Measurements from ENCODE around the gene HOXD8.
A peak's percentile ranks its signal among the peaks of the same experiment; 100 is the strongest.

The HOXD8 gene

DNA sequence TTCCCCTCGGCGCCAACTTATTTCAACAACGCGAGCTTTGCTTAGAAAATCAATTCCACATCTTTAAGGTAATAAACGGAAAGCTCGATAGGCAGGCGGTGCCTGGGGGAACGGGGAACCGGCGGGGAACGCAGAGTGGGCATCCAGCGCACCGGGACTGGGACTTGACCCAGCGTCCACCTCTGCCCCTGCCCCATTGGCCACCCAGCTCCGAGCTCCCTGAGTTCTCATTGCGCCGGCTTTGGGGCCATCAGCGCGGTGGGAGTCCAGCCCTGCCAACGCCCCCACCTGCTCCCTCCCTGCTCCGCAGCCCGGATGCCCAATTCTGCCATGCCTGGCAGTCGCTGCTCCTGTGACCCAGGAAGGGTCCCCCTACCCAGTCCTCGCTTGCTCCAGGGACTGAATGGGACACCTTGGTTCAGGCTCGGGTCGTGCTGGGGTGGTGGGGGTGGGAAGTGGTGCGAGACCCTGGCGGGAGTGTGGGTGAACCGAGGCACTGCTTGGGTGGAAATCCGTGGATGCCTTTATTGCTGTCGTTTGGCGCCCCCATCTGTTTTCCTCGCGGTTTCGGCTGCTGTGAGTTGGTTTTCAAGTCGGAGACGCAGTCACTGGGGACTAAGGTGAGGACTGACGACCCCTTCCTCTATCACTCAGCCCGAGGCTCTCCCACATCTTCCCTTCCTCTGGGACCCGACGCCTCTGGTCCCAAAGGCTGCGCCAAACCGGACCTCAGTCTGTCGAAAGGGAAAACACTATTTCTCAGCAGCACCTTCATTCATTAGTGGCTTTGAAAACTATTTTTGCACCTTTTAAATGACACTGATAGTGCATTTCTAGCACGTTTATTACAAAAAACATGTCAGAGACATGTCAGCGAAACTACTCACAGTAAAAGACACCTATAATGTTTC is 43.4 kb upstream of the HOXD8 start:
- Histone ChIP-seq H3K27me3 (ENCODE audit: control insufficient read depth, insufficient read depth, low read length) (peaks cover 100% of the 10 kb centered on the region), H3K4me3 (ENCODE audit: low read length) (no peak overlapping the region), H3K9me3 (ENCODE audit: control insufficient read depth, low read length) (peaks cover 3% of the 10 kb centered on the region), H3K36me3 (ENCODE audit: control insufficient read depth, insufficient read depth, low read length) (no peaks in the 10 kb centered on the region), H3K4me1 (ENCODE audit: control insufficient read depth, insufficient read depth, low read length) (peaks cover 20% of the 10 kb centered on the region), H3K9ac (ENCODE audit: low read length) (no peak overlapping the region)

DNA sequence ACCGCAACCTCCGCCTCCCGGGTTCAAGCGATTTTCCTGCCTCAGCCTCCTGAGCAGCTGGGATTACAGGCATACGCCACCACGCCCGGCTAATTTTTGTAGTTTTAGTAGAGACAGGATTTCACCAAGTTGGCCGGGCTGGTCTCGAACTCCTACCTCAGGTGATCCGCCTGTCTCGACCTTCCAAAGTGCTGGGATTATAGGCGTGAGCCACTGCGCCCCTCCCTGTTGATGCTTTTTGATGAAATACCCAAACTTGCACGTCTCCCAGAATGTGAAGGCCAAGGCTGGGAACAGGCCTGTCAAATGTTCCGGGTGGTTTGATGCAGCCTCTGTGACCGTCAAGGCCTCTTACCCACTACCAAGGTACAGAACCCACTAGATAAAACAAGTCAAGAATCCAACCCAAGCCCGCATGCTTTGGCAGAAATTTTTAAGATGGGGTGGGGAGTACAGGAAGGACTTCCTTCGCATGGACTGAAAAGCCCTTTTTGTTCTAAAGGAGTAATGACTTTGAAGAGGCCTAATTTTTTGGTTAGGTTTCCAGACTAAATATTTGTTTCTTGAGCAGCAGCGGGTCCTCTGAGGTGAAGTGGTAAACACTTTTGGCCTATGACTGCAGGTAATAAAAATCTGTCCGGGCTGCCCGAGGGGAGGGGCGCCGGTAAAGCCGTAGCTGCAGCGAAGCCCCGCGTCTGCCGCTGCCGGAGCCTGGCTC is 42.0 kb upstream of the HOXD8 start:
- H3K4me3 ChIP-seq (ENCODE audit: low read length) = no peak overlapping the region

DNA sequence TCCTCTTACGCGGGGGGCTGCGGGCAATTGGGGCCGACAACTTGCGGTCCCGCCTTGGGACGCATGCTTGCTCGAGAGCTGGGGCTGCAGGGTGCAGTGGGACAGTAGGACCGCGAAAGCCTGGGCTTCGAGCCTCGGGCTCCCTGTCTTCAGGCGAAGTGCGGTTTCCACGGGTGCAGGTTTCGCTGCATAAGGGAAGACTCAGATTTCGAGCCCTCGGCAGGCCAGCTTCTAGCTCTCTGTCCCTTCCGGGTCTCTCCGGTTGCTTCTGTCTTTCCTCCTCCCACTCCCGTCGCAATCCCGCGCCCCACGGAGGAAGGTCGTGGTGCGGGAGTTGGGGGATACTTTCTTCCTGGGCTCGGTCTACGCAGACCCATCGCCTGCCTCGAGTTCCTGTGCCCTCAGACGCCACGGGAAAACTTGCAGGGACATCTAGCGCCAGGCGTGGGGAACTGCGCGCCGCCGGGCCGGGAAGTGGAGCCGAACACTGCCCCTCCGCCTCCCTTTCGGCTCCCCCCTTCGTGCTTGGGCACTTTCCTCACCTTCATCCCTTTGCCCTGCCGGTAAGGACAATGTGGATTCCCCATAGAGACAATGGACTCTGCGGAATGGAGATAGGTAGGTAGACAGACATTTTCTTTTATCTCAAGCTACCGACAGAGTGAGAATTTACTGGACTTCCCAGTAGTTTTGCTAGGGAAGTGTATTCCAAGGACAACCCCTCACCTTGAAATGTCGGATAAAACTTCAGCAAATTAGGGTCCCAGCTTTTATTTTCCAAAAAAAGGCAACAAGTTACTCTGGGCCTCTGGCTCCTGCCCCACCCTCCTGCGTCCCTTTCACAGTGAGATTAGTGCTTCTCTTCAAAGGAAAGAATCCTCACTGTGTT is 41.2 kb upstream of the HOXD8 start:
- Histone ChIP-seq H3K4me1 (ENCODE audit: control insufficient read depth, insufficient read depth, low read length) (peaks cover 23% of the 10 kb centered on the region), H3K27me3 (ENCODE audit: control insufficient read depth, insufficient read depth, low read length) (peaks cover 98% of the 10 kb centered on the region), H3K4me3 (ENCODE audit: low read length) (peak overlapping the region; percentile 17)

More for the DNA sequence above, 42.0 kb upstream of the HOXD8 start:
- H3K36me3 ChIP-seq (ENCODE audit: control insufficient read depth, insufficient read depth, low read length) = no peaks in the 10 kb centered on the region
- no peak overlapping the region for H3K9ac ChIP-seq (ENCODE audit: low read length)
- H3K27me3 ChIP-seq (ENCODE audit: control insufficient read depth, insufficient read depth, low read length) = peaks cover 99% of the 10 kb centered on the region
- H3K9me3 ChIP-seq (ENCODE audit: control insufficient read depth, low read length) = peaks cover 3% of the 10 kb centered on the region
- H3K4me1 ChIP-seq (ENCODE audit: control insufficient read depth, insufficient read depth, low read length) = peaks cover 20% of the 10 kb centered on the region

DNA sequence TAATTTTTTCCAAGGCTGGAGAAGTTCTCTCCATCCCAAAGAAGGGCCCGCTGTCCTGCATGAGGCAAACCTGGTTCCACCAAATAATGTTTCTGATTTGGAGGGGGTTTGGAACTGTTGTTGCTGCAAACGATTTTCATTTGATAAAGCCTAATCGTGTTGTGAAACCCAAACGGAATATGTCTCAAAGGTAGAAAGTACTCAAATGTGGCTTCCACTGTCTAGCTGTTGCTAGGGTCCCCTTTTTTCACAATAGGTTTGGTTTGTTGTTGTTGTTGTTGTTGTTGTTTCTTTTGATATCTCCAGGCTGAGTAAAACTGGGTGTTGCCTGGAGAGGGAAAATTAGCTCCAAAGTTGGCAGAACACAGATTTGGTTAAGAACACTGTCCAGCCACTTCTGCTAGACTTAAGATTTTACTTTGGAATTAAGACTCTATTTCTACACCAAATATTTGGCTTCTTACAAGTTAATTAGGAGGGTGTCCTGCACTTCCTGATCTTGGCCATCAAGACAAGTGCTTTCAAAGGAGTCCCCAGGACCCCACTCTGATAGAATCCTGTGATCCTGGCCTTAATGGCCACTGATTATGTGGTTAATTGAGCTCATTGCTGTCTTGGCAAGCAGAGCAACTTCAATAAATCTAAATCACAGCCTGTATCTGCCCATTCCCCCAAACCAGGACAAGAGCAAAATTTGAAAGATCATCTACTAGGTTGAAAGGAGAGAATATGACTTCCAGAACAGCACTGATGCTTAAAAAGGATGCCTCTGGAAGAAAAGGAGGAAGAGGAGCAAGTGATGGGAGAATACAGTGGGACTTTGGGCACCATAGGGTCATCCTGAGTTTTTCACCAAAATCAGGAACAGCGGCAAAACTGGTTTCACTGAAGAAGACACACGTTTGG is 40.3 kb upstream of the HOXD8 start:
- Histone ChIP-seq H3K9ac (ENCODE audit: low read length) (no peak overlapping the region), H3K27me3 (ENCODE audit: control insufficient read depth, insufficient read depth, low read length) (peaks cover 98% of the 10 kb centered on the region), H3K36me3 (ENCODE audit: control insufficient read depth, insufficient read depth, low read length) (no peaks in the 10 kb centered on the region)

More for the DNA sequence above, 41.2 kb upstream of the HOXD8 start:
- peaks cover 3% of the 10 kb centered on the region for H3K9me3 ChIP-seq (ENCODE audit: control insufficient read depth, low read length)
- H3K9ac ChIP-seq (ENCODE audit: low read length) = no peak overlapping the region
- H3K36me3 ChIP-seq (ENCODE audit: control insufficient read depth, insufficient read depth, low read length) = no peaks in the 10 kb centered on the region

DNA sequence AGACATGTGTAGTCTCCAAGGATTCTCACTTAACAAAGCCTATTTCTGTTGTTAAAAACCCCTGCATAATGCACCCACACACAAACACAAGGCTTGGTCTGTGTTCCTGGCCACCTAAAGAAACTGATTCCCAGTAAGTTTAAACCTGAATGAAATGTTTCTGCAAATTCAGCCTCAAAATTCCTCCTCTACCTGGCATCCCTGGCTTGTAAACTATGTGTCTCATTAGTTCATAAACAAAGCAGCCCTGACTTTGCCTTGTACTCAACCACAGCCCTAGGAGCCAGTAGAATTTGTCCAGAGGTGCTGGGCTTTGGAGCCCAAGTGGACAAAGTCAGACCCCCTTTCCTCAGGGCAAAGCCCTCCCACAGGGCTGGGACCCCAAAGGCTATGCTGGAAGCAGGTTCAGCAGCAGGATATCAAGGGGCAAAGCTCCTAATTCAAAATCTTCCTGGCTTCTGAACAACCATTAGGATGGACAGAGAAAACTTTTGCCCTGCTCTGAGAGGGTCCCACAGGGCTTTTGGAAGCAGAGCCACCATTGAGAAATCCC is 39.6 kb upstream of the HOXD8 start:
- H3K4me3 ChIP-seq (ENCODE audit: low read length) = no peak overlapping the region
- no peaks in the 10 kb centered on the region for H3K36me3 ChIP-seq (ENCODE audit: control insufficient read depth, insufficient read depth, low read length)
- peaks cover 27% of the 10 kb centered on the region for H3K4me1 ChIP-seq (ENCODE audit: control insufficient read depth, insufficient read depth, low read length)
- peaks cover 98% of the 10 kb centered on the region for H3K27me3 ChIP-seq (ENCODE audit: control insufficient read depth, insufficient read depth, low read length)
- H3K9ac ChIP-seq (ENCODE audit: low read length) = no peak overlapping the region
- no peaks in the 10 kb centered on the region for H3K9me3 ChIP-seq (ENCODE audit: control insufficient read depth, low read length)

More for the DNA sequence above, 40.3 kb upstream of the HOXD8 start:
- Histone ChIP-seq H3K9me3 (ENCODE audit: control insufficient read depth, low read length) (peaks cover 3% of the 10 kb centered on the region), H3K4me3 (ENCODE audit: low read length) (no peak overlapping the region), H3K4me1 (ENCODE audit: control insufficient read depth, insufficient read depth, low read length) (peaks cover 27% of the 10 kb centered on the region)

DNA sequence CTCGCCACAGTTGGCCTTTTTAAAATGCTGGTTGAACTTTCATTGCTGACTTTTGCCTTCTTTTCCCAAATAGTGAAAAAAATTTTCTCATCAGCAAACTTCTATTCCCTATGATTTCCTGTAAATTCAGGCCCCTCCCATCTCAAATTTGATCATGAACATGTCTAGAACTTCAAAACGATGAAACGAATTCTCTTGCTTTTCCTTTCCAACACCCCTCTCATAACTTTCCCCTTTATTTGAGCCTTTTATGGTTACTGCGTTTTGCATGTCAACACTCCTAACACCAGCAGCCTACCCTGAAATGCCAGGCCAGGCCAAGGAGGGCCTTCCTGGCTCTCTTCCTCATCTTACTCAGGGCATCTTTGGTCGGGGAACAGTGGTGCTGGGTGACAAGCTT is 38.6 kb upstream of the HOXD8 start:
- Histone ChIP-seq H3K9ac (ENCODE audit: low read length) (no peak overlapping the region), H3K4me3 (ENCODE audit: low read length) (no peak overlapping the region), H3K36me3 (ENCODE audit: control insufficient read depth, insufficient read depth, low read length) (no peaks in the 10 kb centered on the region), H3K9me3 (ENCODE audit: control insufficient read depth, low read length) (no peaks in the 10 kb centered on the region), H3K27me3 (ENCODE audit: control insufficient read depth, insufficient read depth, low read length) (peaks cover 98% of the 10 kb centered on the region), H3K4me1 (ENCODE audit: control insufficient read depth, insufficient read depth, low read length) (peaks cover 21% of the 10 kb centered on the region)

DNA sequence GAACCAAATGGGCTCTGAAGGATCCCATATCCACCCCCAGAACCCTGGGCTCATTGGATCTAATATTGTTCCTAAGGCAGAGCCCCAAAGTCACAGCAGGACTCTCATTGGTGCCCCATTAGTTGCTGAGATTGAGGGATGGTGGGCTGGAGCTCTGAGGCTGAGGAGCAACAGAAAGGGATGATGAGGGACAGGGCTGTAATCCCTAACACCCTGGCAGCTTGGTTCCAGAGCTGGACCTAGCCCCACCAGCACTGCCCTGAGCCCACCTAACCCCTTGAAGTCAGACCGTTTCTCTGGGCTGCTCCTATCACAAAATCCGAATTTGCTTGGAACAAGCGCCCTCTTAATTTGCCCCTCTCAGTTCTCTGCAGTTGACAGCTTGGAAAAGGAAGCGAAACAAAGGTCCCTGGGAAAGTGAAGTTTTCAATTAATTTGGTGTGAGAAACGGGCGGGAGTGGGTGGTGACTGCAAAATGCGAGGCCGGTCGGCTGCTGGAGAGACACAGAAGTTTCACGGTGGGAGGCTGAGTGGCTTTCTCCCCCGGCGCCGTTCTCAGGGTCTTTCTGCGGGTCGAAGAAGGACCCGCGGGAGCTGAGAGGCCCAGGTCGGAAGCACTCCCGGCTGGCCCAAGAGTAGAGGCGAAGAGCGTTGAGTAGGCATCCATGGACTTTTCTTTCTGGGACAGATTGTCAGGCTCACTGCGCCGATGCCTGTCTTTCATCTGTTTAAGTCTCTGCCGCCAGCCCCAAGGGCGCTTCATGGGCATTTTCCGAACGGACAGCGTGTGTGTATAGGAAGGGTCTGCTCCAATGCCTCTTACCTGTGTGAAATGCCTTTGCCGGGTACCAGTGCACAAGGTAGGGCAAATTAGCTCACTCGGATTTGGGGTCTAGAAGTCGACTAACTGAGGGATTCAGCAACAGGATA is 37.9 kb upstream of the HOXD8 start:
- Histone ChIP-seq H3K4me1 (ENCODE audit: control insufficient read depth, insufficient read depth, low read length) (peaks cover 16% of the 10 kb centered on the region), H3K4me3 (ENCODE audit: low read length) (no peak overlapping the region), H3K9me3 (ENCODE audit: control insufficient read depth, low read length) (no peaks in the 10 kb centered on the region), H3K27me3 (ENCODE audit: control insufficient read depth, insufficient read depth, low read length) (peaks cover 97% of the 10 kb centered on the region), H3K36me3 (ENCODE audit: control insufficient read depth, insufficient read depth, low read length) (no peaks in the 10 kb centered on the region), H3K9ac (ENCODE audit: low read length) (no peak overlapping the region)

DNA sequence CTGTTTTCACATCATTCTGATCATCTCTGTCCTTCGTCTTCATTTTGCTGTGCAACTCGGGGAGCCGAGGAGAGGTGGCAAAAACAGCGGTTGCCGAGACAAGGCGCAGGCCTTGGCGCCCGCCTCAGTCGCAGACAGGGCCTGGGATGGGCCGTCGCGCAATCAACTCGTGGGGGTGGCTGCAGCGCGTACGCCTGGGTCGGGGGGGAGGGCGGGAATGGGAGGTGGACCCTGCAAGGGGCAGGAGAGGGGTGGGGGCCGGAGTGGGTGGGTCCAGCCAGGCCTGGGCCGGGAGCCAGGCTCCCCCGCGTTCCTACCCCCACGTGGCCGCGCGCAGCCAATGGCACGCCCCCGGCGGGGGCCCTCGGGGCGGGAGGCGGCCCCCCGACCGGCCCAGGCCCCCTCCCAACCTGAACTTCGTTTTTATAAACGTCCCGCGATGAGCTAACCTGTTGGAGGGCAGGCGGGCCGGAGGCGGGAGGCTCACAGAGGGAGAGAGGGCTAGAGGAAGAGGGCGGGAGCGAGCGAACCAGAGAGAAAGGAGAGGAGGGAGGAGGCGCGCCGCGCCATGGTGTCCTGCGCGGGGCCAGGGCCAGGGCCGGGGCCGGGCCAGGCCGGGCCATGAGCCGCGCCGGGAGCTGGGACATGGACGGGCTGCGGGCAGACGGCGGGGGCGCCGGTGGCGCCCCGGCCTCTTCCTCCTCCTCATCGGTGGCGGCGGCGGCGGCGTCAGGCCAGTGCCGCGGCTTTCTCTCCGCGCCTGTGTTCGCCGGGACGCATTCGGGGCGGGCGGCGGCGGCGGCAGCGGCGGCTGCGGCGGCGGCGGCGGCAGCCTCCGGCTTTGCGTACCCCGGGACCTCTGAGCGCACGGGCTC is 37.0 kb upstream of the HOXD8 start, which contains the start of gene HOXD13:
HOXD13 (plus strand) TSS at position 452 of the 875 bp plus-strand sequence; CDS start at position 622, 170 bp downstream.
- Histone ChIP-seq H3K4me1 (ENCODE audit: control insufficient read depth, insufficient read depth, low read length) (peaks cover 23% of the 10 kb centered on the region), H3K9me3 (ENCODE audit: control insufficient read depth, low read length) (no peaks in the 10 kb centered on the region), H3K9ac (ENCODE audit: low read length) (no peak within 1 kb of the TSS), H3K27me3 (ENCODE audit: control insufficient read depth, insufficient read depth, low read length) (peaks cover 97% of the 10 kb centered on the region), H3K36me3 (ENCODE audit: control insufficient read depth, insufficient read depth, low read length) (no peaks in the 10 kb centered on the region), H3K4me3 (ENCODE audit: low read length) (no peak within 1 kb of the TSS)

DNA sequence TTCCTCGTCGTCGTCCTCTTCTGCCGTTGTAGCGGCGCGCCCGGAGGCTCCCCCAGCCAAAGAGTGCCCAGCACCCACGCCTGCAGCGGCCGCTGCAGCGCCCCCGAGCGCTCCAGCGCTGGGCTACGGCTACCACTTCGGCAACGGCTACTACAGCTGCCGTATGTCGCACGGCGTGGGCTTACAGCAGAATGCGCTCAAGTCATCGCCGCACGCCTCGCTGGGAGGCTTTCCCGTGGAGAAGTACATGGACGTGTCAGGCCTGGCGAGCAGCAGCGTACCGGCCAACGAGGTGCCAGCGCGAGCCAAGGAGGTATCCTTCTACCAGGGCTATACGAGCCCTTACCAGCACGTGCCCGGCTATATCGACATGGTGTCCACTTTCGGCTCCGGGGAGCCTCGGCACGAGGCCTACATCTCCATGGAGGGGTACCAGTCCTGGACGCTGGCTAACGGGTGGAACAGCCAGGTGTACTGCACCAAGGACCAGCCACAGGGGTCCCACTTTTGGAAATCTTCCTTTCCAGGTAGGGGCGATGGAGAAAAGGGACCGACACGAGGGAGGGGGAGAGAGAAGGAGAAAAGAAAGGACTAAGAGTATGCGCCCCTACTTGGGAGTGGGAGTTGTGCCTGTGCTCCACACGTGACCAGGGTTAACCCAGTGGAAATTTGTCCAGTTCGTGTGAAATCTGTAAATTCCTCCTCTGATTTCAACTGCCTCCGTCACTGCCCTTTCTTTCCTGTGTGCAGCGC is 36.2 kb upstream of the HOXD8 start:
- H3K9ac ChIP-seq (ENCODE audit: low read length) = no peak overlapping the region
- H3K4me3 ChIP-seq (ENCODE audit: low read length) = no peak overlapping the region
- peaks cover 21% of the 10 kb centered on the region for H3K4me1 ChIP-seq (ENCODE audit: control insufficient read depth, insufficient read depth, low read length)
- H3K27me3 ChIP-seq (ENCODE audit: control insufficient read depth, insufficient read depth, low read length) = peaks cover 97% of the 10 kb centered on the region
- H3K36me3 ChIP-seq (ENCODE audit: control insufficient read depth, insufficient read depth, low read length) = no peaks in the 10 kb centered on the region
- no peaks in the 10 kb centered on the region for H3K9me3 ChIP-seq (ENCODE audit: control insufficient read depth, low read length)

All from mucosa of stomach (tissue), 1 donor.